GM10266 (cell line): ENCODE results near the gene PASK.
"Not testable (repeated sequence)": the region's sequence is repeated elsewhere in the genome, so short reads cannot be mapped to it uniquely, and the experiment has no call there.

Source experiments
- DNase-seq: peaks from one replicate; pipeline ENCODE4 v3.0.0; 2012; ENCODE audit errors: extremely low spot score
- TF ChIP-seq, protein P1 (sequence below): IDR thresholded peaks from 2 replicates; pipeline ENCODE4 v1.5.1; 2012; ENCODE audit warnings: mild to moderate bottlenecking, low read depth; ENCODE audit not compliant: control insufficient read depth, insufficient read depth; ENCODE audit errors: missing control alignments

Gene PASK

GRCh38 chr2:241094924-241095420 is 54.3 kb downstream of the PASK start:
- TF ChIP-seq, protein P1, sequence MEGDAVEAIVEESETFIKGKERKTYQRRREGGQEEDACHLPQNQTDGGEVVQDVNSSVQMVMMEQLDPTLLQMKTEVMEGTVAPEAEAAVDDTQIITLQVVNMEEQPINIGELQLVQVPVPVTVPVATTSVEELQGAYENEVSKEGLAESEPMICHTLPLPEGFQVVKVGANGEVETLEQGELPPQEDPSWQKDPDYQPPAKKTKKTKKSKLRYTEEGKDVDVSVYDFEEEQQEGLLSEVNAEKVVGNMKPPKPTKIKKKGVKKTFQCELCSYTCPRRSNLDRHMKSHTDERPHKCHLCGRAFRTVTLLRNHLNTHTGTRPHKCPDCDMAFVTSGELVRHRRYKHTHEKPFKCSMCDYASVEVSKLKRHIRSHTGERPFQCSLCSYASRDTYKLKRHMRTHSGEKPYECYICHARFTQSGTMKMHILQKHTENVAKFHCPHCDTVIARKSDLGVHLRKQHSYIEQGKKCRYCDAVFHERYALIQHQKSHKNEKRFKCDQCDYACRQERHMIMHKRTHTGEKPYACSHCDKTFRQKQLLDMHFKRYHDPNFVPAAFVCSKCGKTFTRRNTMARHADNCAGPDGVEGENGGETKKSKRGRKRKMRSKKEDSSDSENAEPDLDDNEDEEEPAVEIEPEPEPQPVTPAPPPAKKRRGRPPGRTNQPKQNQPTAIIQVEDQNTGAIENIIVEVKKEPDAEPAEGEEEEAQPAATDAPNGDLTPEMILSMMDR, result no peak
- no peak for DNase-seq

- TF ChIP-seq, protein P1, result no peak
- DNase-seq, result no peak
Measured at GRCh38 chr2:241094172-241094571, 55.1 kb downstream of the PASK start.

- not testable (repeated sequence) for DNase-seq
Measured at GRCh38 chr2:241093133-241093781, 56.0 kb downstream of the PASK start.

- no peak for DNase-seq
- TF ChIP-seq, protein P1, result no peak
Measured at GRCh38 chr2:241092677-241093076, 56.6 kb downstream of the PASK start.

GRCh38 chr2:241091734-241092445 is 57.4 kb downstream of the PASK start:
- TF ChIP-seq, protein P1, result no peak
- DNase-seq, result no peak

GRCh38 chr2:241091201-241091600 is 58.1 kb downstream of the PASK start:
- TF ChIP-seq, protein P1, result no peak
- no peak for DNase-seq

GRCh38 chr2:241088791-241089732 is 60.2 kb downstream of the PASK start:
- TF ChIP-seq, protein P1, result no peak
- DNase-seq, result no peak
